Kidney (tissue), 14 donors: ENCODE results near the gene WNT7A. TPM values are rescaled to one million over a fixed set of nuclear protein-coding genes. Genes with fewer than 3 reads are reported as not detected.

Experiments
- DNase-seq, 5 donors: peaks; one replicate each; pipeline ENCODE4 v3.0.0-alpha.2; 2013 to 2020
- FAIRE-seq: peaks from 2 replicates; lab custom pipeline; 2012; peaks lifted over from hg19 to GRCh38; lab: Jason Lieb, UNC
- H3K27ac ChIP-seq, 2 donors: one replicate each; pipeline ENCODE4 v1.7.0; 2013; ENCODE audit warnings: low read depth in 2 of 2, low read length in 2 of 2, inconsistent platforms in 1 of 2
- H3K27me3 ChIP-seq: one replicate; pipeline ENCODE4 v1.7.1; 2013; ENCODE audit warnings: low read length, inconsistent platforms; ENCODE audit not compliant: control insufficient read depth, insufficient read depth
- H3K36me3 ChIP-seq, 3 donors: one replicate each; pipeline versions ENCODE4 v1.7.0 to v1.7.1; 2013; ENCODE audit warnings: low read length in 3 of 3, control low read depth in 1 of 3, inconsistent platforms in 1 of 3; ENCODE audit not compliant: insufficient read depth in 3 of 3, control insufficient read depth in 2 of 3
- H3K4me1 ChIP-seq, 3 donors: one replicate each; pipeline versions ENCODE4 v1.7.0 to v1.7.1; 2013; ENCODE audit warnings: low read length in 3 of 3, inconsistent platforms in 1 of 3, low read depth in 1 of 3; ENCODE audit not compliant: control insufficient read depth in 2 of 3, insufficient read depth in 2 of 3
- H3K4me3 ChIP-seq, 3 donors: one replicate each; pipeline versions ENCODE4 v1.7.0 to v1.8.1; 2013; ENCODE audit warnings: low read length in 3 of 3, control low read depth in 1 of 3, inconsistent platforms in 1 of 3
- H3K9ac ChIP-seq, 3 donors: one replicate each; pipeline versions ENCODE4 v1.7.0 to v1.7.1; 2013; ENCODE audit warnings: low read length in 3 of 3, control low read depth in 1 of 3, inconsistent platforms in 1 of 3
- H3K9me3 ChIP-seq, 3 donors: one replicate each; pipeline versions ENCODE4 v1.7.0 to v1.7.1; 2013; ENCODE audit warnings: low read length in 3 of 3, control low read depth in 1 of 3, inconsistent platforms in 1 of 3; ENCODE audit not compliant: control insufficient read depth in 2 of 3, insufficient read depth in 1 of 3
- CTCF ChIP-seq: IDR thresholded peaks from 3 replicates; pipeline ENCODE4 v1.5.1; 2012; ENCODE audit warnings: mild to moderate bottlenecking, moderate library complexity, borderline replicate concordance; ENCODE audit not compliant: insufficient read depth; ENCODE audit errors: extremely low read depth
- intact Hi-C: fragments of 100-400 bp; cut with DNase I; formaldehyde crosslinking; loops from one replicate; pipeline ENCODE4 v1.11.1; 2022
- polyA plus RNA-seq: library from polyadenylated mRNA; stranded (reverse); fragments of 350-450 nt; fragmentation: Illumina TruSeq; extraction: RNeasy Lipid Tissue Mini Kit (QIAGEN cat#74804); gene quantifications from one replicate; pipeline ENCODE4 v1.2.3, GENCODE V29; 2014; ENCODE audit warnings: low read depth, low replicate concordance; ENCODE audit not compliant: insufficient read depth
- total RNA-seq: library from RNA; stranded (reverse); fragmentation: NEBNext Ultra II Directional; extraction: Animal tissue kit (Norgen Biotek cat#: 25700); gene quantifications from one replicate; pipeline ENCODE4 v1.2.1, GENCODE V29; 2021
- donor health status: control.
- donor health status: control.
- donor health status: control.
- donor health status: control.
- donor health status: control.
- donor health status: DM: yes; HTN: yes; CAD: no.
- donor health status: Normal renal cell carcinoma (clear cell type).

Gene WNT7A
- total and polyA plus RNA-seq, 2 donors from 2014 or later, result 0.13 to 3.3 TPM

GRCh38 chr3:13793451-13793850 is 86.4 kb downstream of the WNT7A start:
- Histone ChIP-seq H3K9ac (no peak overlapping the region), H3K9me3 (no peaks in the 10 kb centered on the region), H3K4me3 (no peak overlapping the region), H3K27me3 (no peaks in the 10 kb centered on the region), H3K36me3 (no peaks in the 10 kb centered on the region), H3K27ac (no peak overlapping the region), H3K4me1 (no peaks in the 10 kb centered on the region)
- FAIRE-seq, result no peak
- no peak for TF ChIP-seq CTCF
- intact Hi-C loops, result no loop called here
- DNase-seq, result no peak

- DNase-seq, result peak in 4 of 5 donors; percentile 43 to 61 (median 59)
- intact Hi-C loops, result no loop called here
- no peak for TF ChIP-seq CTCF
- Histone ChIP-seq H3K36me3 (no peaks in the 10 kb centered on the region), H3K9me3 (no peaks in the 10 kb centered on the region), H3K4me3 (no peak overlapping the region), H3K27ac (no peak overlapping the region), H3K9ac (no peak overlapping the region), H3K4me1 (no peaks in the 10 kb centered on the region), H3K27me3 (no peaks in the 10 kb centered on the region)
- no peak for FAIRE-seq
Observed at GRCh38 chr3:13792512-13793371, 87.1 kb downstream of the WNT7A start.

GRCh38 chr3:13792051-13792490 is 87.8 kb downstream of the WNT7A start:
- DNase-seq (no peak), FAIRE-seq (no peak)
- H3K27ac ChIP-seq, result no peak overlapping the region
- H3K9me3 ChIP-seq, result no peaks in the 10 kb centered on the region
- no peak overlapping the region for H3K9ac ChIP-seq
- H3K4me3 ChIP-seq, result no peak overlapping the region
- intact Hi-C loops, result no loop called here
- no peaks in the 10 kb centered on the region for H3K36me3 ChIP-seq
- H3K4me1 ChIP-seq, result no peaks in the 10 kb centered on the region
- no peak for TF ChIP-seq CTCF
- H3K27me3 ChIP-seq, result no peaks in the 10 kb centered on the region
